ENCODE data around the gene TMEM87A.

Gene TMEM87A

GRCh38 chr15:42199126-42199525, 74.1 kb downstream of the TMEM87A start:
- DNase-seq, result no peak

DNA sequence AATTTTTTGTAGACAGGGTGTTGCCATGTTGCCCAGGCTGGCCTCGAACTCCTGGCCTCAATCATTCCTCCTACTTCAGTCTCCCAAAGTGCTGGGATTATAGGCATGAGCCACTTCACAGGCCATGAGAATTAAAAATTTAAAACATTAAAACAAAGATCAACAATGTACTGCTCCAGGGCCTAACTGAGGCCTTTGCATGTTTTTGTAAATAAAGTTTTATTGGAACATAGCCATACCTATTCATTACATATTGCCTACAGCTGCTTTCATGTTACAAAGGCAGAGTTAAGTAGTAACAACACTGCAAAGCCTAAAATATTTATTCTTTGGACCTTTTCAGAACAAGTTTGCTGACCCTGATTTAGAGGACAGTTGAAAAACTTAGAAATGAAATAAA, 74.7 kb downstream of the TMEM87A start:
- DNase-seq, result no peak

GRCh38 chr15:42194513-42194912, 78.7 kb downstream of the TMEM87A start:
- DNase-seq, result no peak

GRCh38 chr15:42193383-42193782, 79.8 kb downstream of the TMEM87A start:
- DNase-seq, result no peak

DNA sequence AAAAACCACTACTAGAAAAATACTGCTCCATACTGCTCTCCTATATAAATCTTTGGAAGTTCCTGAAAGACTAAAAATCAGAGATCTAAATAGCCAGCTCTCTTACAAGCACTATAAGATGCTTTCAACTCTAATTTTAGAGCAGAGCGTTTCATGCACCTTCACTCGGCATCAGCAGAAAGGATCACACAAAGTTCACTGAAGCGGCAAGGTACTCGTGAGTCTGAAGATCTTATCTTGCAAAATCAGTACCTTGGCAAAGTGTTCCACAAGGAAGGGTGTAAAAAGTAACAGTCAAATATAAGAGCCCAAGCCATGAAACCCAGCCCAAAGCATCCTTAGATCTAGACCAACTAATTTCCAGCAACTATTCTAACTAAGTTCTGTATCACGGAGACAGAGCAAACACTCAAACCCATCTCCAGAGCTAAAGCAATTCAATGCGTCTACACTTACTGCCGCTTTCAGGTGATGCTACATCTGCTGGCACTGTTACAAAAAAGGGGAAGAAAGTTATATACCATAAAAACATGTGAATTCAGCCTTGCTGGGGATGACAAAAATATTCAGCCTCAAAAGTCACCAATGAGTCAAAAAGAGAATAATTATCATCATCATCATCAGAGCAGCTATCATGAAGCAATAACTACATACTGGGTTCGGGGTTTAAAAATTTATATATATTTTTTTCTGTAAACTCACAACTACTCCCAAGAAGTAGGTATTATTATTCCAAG, 81.5 kb downstream of the TMEM87A start:
- DNase-seq, result no peak

DNA sequence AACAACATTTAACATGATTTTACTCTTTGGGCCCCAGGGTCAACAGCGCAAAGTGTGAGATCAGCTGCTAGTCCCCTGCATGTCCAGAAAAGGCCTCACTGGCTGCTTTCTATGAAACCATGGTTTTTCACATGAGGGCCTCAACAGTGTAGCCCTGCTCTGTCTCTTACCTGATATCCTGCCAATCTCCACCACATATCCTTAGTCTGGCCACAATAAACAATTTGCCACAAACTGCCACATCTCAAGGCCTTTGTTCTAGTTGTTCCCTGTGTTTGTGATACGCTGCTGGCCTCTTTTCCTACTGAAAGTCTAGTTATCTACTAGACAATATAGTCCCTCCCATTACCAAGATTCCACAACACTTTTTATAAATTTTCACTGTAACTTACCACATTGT, 82.9 kb downstream of the TMEM87A start:
- no peak for DNase-seq

GRCh38 chr15:42185801-42186200, 87.4 kb downstream of the TMEM87A start:
- no peak for DNase-seq

GRCh38 chr15:42184736-42185135, 88.5 kb downstream of the TMEM87A start:
- DNase-seq, result no peak

DNA sequence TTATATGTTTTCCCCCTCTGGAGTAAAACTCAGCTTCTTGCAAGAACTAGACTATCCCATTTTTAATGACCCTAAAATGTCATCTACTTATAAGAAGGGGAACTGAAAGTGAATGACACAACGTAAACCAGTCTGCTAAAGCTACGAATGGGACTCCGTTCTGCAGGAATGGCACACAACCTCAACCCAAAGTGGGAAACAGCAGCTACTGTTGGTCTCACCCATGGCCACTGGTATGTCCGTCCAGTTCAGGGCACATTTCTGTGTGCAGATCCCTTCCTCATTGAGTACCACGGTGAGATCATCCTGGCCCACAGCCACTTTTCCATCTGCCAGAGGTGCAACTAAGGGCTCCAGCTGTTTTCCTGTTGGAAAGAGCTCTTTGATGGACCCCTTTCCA, 88.9 kb downstream of the TMEM87A start:
- DNase-seq, result no peak

- DNase-seq, result no peak
Measured at GRCh38 chr15:42182961-42183360, 90.3 kb downstream of the TMEM87A start.

GRCh38 chr15:42182328-42182886, 90.8 kb downstream of the TMEM87A start:
- DNase-seq, result no peak

- no peak for DNase-seq
Measured at GRCh38 chr15:42178056-42178455, 95.2 kb downstream of the TMEM87A start.

GRCh38 chr15:42175671-42176070, 97.6 kb downstream of the TMEM87A start:
- peak; percentile 45 for DNase-seq

- DNase-seq, result no peak
Measured at GRCh38 chr15:42172475-42172874, 100.8 kb downstream of the TMEM87A start.

- no peak for DNase-seq
Measured at GRCh38 chr15:42171795-42172194, 101.4 kb downstream of the TMEM87A start.

GRCh38 chr15:42171122-42171521, 102.1 kb downstream of the TMEM87A start:
- no peak for DNase-seq

DNA sequence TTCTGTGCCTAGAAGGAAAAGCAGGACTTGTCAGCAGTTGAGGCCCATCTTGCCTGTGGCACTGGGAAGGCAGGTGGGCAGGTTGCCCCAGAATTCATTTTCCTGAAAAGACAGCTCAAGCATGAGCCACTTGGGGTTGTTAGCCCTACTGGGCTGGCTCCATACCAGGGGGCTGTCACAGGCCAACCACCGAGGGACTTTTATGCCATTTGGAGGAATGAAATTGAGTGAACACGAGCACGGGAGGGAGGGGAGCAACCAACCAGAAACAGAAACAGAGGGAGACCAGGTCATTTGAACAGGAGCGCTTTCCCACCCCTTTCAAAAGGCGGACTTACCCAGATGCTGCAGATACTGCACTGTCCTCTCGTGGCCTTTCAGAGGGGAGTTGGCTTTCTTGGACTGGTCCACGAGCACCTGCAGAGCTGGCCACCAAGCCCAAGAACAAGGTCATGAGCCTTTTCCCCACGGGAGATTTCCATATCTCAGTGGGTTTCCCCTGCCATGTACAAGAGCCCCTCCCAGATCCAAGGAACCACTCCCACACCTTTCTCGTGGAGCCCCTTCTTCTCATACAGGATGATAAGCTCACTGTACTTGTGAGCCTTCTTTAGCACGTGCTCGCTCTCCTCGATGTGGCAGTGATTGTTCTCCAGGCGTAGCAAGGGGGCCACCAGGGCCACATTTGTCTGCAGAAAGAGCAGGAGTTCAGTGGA, 106.8 kb downstream of the TMEM87A start:
- DNase-seq, result no peak

- DNase-seq, result no peak
Measured at GRCh38 chr15:42165106-42165505, 108.1 kb downstream of the TMEM87A start.

- DNase-seq, result no peak
Measured at GRCh38 chr15:42163947-42164550, 109.2 kb downstream of the TMEM87A start.

DNA sequence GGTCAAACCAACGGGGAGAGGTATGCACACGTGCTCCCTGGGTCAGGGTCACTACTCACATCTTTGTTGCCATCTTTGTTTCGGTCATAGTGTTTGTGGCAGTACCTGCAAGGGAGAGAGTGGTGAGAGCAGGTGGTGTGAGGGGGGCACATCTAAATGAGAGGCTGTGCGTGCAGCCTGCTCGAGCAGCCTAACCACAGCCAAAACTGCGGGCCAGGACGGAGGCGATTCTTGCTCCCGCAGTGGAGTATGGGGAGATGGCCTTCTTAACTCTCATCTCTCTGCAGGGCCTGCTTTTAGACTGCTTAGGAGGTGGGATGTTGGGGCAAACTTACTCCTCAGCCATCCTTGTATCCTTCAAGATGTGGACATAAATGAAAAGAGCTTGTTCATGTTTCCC, 109.9 kb downstream of the TMEM87A start:
- DNase-seq, result no peak

All from NCI-H1694 treated with DMSO at 0.1 percent for 48 hours (cell line).